Measurements from ENCODE around the gene ARHGAP1.

Gene ARHGAP1

GRCh38 chr11:46705070-46705688, 4.8 kb upstream of the ARHGAP1 start:
- no peak for DNase-seq (ENCODE audit: low spot score)
- H3K9me3 ChIP-seq (ENCODE audit: severe bottlenecking) = no peaks in the 10 kb centered on the region
- peaks cover 42% of the 10 kb centered on the region for H3K36me3 ChIP-seq (ENCODE audit: low read depth)
- ATAC-seq (ENCODE audit: low read depth) = no peak
- H3K4me3 ChIP-seq (ENCODE audit: severe bottlenecking) = no peak overlapping the region
- TF ChIP-seq CTCF (IDR thresholded peaks at IDR 0.05; ENCODE audit: poor library complexity, severe bottlenecking) = no peak
- H3K4me1 ChIP-seq (ENCODE audit: insufficient read depth, poor library complexity, severe bottlenecking) = no peaks in the 10 kb centered on the region
- no peak overlapping the region for H3K27ac ChIP-seq (ENCODE audit: poor library complexity, severe bottlenecking)
- H3K27me3 ChIP-seq (ENCODE audit: insufficient read depth, poor library complexity, severe bottlenecking) = no peaks in the 10 kb centered on the region

DNA sequence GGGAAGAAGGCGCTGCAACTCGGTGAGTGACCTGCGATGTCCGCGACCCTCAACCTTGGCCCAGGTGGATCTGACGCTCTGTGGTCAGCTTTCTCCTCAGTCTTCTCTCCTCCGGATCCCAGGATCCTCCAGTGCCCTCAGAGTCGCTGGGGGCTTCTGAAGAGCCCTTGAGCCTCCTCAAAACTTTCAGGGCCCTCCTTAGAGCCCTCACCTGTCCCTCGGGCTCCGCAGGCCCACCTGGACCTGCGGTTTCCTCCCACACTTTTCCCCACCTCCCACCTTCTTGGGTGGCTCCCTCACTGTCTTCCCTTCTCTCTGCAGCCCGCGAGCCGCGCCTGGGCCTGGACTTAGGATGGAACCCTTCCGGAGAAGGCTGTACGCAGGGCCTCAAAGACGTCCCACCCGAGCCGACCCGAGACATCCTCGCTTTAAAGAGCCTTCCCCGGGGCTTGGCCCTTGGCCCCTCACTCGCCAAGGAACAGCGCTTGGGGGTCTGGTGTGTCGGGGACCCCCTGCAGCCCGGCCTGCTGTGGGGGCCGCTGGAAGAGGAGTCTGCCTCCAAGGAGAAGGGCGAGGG, 747 bp upstream of the ARHGAP1 start:
- ATAC-seq (ENCODE audit: low read depth) (peak; percentile 4; the same call in 2 of the 3 replicates), DNase-seq (ENCODE audit: low spot score) (no peak)
- H3K4me1 ChIP-seq (ENCODE audit: insufficient read depth, poor library complexity, severe bottlenecking) = no peaks in the 10 kb centered on the region
- peak overlapping the region; percentile 76 for H3K4me3 ChIP-seq (ENCODE audit: severe bottlenecking)
- peak overlapping the region; percentile 67 for H3K27ac ChIP-seq (ENCODE audit: poor library complexity, severe bottlenecking)
- no peaks in the 10 kb centered on the region for H3K9me3 ChIP-seq (ENCODE audit: severe bottlenecking)
- H3K36me3 ChIP-seq (ENCODE audit: low read depth) = peaks cover 40% of the 10 kb centered on the region
- H3K27me3 ChIP-seq (ENCODE audit: insufficient read depth, poor library complexity, severe bottlenecking) = no peaks in the 10 kb centered on the region
- no peak for TF ChIP-seq CTCF (IDR thresholded peaks at IDR 0.05; ENCODE audit: poor library complexity, severe bottlenecking)

GRCh38 chr11:46698597-46698996, 1.8 kb downstream of the ARHGAP1 start:
- ATAC-seq (ENCODE audit: low read depth) = no peak
- TF ChIP-seq CTCF (IDR thresholded peaks at IDR 0.05; ENCODE audit: poor library complexity, severe bottlenecking) = no peak
- no peaks in the 10 kb centered on the region for H3K9me3 ChIP-seq (ENCODE audit: severe bottlenecking)
- H3K36me3 ChIP-seq (ENCODE audit: low read depth) = peaks cover 46% of the 10 kb centered on the region
- H3K27ac ChIP-seq (ENCODE audit: poor library complexity, severe bottlenecking) = no peak overlapping the region
- no peak for DNase-seq (ENCODE audit: low spot score)
- no peaks in the 10 kb centered on the region for H3K27me3 ChIP-seq (ENCODE audit: insufficient read depth, poor library complexity, severe bottlenecking)
- no peak overlapping the region for H3K4me3 ChIP-seq (ENCODE audit: severe bottlenecking)
- H3K4me1 ChIP-seq (ENCODE audit: insufficient read depth, poor library complexity, severe bottlenecking) = no peaks in the 10 kb centered on the region

GRCh38 chr11:46697723-46698122, 2.7 kb downstream of the ARHGAP1 start:
- Histone ChIP-seq H3K4me1 (ENCODE audit: insufficient read depth, poor library complexity, severe bottlenecking) (no peaks in the 10 kb centered on the region), H3K9me3 (ENCODE audit: severe bottlenecking) (no peaks in the 10 kb centered on the region), H3K27ac (ENCODE audit: poor library complexity, severe bottlenecking) (no peak overlapping the region), H3K27me3 (ENCODE audit: insufficient read depth, poor library complexity, severe bottlenecking) (no peaks in the 10 kb centered on the region), H3K36me3 (ENCODE audit: low read depth) (peaks cover 38% of the 10 kb centered on the region), H3K4me3 (ENCODE audit: severe bottlenecking) (no peak overlapping the region)
- no peak for ATAC-seq (ENCODE audit: low read depth)
- DNase-seq (ENCODE audit: low spot score) = no peak
- no peak for TF ChIP-seq CTCF (IDR thresholded peaks at IDR 0.05; ENCODE audit: poor library complexity, severe bottlenecking)

DNA sequence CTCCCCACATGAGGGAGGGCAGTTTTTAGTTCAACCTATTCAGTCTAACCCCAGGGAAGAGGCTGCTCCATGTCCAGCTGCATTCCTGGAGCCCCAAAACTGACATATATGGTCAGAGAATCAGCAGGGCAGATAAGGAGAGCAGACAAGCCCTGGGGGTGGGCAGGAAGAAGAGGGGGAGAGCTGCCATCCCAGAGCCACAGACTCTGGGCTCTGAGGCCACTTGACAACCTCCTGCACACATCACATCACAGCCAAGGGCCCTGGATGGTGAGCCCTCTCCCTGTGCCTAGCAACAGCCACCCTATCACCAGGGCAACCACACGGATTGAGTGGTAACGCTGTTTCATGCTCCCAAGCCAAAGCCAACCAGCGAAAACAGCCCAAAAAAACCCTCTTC, 3.1 kb downstream of the ARHGAP1 start:
- no peaks in the 10 kb centered on the region for H3K27me3 ChIP-seq (ENCODE audit: insufficient read depth, poor library complexity, severe bottlenecking)
- no peak overlapping the region for H3K27ac ChIP-seq (ENCODE audit: poor library complexity, severe bottlenecking)
- TF ChIP-seq CTCF (IDR thresholded peaks at IDR 0.05; ENCODE audit: poor library complexity, severe bottlenecking) = no peak
- no peak for DNase-seq (ENCODE audit: low spot score)
- no peak for ATAC-seq (ENCODE audit: low read depth)
- H3K4me1 ChIP-seq (ENCODE audit: insufficient read depth, poor library complexity, severe bottlenecking) = no peaks in the 10 kb centered on the region
- peaks cover 34% of the 10 kb centered on the region for H3K36me3 ChIP-seq (ENCODE audit: low read depth)
- H3K4me3 ChIP-seq (ENCODE audit: severe bottlenecking) = no peak overlapping the region
- no peaks in the 10 kb centered on the region for H3K9me3 ChIP-seq (ENCODE audit: severe bottlenecking)
